ENCODE data around the gene PPP1R18.
"Not testable (repeated sequence)": the region's sequence is repeated elsewhere in the genome, so short reads cannot be mapped to it uniquely, and the experiment has no call there.

Gene PPP1R18

DNA sequence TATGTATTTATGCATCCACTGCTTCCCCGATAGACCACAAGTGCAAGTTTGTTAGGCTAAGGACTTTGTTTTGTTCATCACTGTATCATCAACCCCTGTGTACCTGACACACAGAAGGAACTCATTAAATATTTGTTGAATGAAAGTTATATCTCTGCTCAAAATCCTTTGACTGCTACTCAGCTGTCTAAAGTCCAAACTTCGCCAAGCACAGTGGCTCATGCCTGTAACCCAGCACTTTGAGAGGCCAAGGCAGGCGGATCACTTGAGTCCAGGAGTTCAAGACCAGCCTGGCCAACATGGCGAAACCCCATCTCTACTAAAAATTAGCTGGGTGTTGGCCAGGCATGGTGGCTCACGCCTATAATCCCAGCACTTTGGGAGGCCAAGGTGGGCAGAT lies 28.5 kb downstream of the PPP1R18 start:
- FAIRE-seq: not testable (repeated sequence)

DNA sequence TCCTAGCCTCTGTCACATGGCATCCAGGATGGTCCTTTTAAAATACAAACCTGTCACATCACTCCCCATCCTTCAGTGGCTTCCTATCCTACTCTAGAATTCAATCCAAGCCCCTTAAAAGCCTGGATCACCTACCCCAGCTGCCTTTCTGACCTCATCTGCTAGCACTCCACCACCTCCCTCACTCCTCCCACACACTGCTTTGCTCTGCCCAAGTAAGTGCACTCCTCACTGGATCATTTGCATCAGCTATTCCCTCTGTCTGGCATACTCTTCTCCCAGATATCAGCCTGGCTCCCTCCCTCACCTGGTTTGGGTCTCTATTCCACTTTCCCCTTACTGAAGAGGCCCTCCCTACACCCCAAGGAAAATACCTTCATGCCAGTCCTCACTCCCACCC lies 29.0 kb downstream of the PPP1R18 start:
- no peak for FAIRE-seq

DNA sequence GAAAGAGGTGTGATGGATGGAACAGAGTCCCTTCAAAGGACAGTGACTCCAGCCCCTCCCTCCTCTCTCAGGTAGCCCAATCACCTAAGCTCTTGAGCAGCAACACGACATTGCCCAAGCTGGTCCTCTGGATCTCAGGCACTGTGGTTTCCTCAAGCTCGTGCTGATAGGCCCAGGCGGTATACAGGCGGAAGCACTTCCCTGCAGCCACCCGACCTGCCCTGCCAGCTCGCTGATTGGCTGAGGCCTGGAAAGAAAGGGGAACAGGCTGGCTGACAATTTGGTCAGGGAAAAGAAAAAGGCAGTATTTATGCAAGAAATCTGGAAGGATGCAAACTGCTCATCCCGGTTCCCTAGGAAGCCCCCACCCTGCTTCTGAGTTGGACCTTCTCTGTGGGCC lies 29.9 kb downstream of the PPP1R18 start:
- no peak for FAIRE-seq

DNA sequence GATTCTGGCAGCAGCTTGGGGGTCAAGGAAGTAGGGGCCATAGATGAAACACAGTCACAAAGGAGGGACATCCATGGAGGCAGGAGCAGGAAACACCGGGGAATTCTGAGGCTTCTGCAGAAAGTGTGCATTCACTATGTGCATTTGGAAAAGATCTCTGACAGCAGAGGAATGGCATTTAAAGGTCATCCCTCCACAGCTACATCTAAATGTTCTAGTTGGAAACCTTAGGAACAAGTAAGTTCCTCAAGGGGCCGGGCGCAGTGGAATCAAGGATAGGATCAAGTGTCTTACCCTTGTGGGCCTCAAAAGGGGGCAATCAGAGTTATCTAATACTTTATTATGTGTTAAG lies 30.7 kb downstream of the PPP1R18 start:
- FAIRE-seq: no peak

DNA sequence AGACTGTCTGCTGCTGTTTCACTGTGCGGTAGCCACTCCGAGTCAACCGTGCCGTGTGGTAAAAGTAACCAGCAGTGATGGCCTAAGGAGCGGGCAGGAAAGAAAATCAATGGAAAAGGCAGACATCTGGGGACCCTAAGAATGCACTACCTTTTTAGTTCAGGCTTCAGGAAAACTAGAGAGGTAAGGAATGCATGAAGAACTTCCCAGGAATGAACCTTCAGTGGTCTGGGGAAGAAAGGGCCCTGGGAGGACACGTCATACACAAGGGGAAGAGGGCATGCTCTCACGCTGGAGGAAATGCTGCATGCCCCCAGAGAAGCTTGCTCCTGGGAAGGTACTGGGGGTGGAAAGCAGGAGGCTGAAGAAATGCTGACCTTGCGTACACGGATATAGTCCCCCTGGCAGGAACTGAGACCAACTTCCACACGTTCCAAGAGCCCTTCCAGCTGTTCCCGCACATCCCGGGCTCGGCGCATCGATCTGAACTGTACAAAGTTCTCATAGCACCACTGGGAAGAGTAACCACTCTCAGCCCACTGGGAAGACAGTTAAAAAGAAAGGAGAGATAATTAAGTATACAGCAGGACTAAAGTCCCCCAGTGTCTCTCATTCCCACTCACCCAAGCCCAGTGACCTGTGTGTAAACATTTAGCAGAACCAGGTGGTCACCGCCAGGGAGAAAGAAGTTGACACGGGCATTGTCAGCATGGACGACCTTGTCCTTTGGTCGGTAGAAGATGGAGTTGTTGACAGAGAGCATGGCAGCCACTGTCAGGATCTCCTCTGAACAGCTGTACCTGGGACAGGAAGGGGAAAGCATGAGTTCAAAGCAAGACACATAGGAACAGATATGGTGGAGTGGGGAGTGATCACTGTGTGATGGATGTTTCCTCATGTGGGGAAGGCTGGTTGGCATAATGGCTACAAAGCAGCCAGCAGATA lies 31.4 kb downstream of the PPP1R18 start:
- FAIRE-seq: no peak

DNA sequence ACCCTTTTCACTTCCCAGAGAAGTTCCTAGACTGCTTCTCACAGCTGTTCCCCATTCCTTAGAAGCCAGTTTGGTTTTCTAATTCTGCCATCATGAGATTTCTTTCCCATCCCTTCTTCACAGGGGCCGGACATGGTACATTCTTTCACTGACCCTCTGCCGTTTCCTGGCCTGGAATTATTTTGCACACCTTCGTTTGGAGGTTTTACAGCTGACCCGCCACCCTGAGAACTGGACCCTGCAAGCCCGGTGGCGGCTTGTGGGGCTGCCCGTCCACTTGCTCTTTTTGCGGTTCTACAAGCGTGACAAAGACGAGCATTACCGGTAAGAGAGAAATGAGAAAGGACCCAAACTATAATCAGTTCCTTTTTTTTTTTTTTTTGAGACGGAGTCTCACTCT lies 35.3 kb downstream of the PPP1R18 start:
- FAIRE-seq: no peak

DNA sequence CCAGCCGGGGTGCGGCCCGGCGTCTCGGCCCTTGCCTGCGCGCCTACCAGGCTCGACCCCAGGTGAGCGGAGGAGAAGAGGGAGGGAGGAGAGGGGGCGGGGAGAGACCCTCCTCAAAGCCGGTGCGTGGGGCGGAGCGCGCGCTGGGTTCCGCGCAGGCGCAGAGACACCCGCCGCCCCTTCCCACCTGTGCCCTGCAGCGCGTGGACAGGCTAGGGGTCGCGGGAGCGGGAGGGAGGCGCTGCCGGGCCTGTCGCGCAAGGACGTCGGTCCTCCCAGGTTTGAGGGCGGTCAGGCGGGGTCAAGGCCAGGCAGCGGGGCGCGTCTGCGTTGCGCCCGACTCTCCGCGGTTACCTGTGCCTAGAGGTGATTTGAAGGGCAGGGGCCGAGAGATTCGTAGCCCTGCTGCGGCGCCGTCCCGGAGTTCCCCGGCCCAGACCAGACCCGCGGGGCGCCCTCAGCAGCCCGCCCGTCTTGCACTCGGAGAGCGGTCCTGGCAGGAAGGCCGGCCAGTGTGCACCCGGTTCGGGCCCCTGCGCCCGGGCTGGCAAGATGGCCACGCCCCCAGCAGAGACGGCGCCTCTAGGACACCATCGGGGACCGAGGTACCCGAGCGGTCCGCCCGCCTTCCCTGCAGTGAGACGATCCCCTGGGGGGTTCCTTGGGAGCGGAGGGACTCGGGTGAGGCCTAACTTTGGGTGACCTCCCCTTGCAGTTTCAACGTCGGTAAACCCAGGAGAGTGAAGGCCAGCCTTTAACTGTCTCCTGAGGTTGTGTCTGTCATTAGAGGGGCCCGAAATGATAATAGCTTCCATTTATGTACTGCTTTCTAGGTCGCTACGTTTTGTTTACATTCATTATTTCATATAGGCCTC lies 39.0 kb downstream of the PPP1R18 start:
- FAIRE-seq: no peak

DNA sequence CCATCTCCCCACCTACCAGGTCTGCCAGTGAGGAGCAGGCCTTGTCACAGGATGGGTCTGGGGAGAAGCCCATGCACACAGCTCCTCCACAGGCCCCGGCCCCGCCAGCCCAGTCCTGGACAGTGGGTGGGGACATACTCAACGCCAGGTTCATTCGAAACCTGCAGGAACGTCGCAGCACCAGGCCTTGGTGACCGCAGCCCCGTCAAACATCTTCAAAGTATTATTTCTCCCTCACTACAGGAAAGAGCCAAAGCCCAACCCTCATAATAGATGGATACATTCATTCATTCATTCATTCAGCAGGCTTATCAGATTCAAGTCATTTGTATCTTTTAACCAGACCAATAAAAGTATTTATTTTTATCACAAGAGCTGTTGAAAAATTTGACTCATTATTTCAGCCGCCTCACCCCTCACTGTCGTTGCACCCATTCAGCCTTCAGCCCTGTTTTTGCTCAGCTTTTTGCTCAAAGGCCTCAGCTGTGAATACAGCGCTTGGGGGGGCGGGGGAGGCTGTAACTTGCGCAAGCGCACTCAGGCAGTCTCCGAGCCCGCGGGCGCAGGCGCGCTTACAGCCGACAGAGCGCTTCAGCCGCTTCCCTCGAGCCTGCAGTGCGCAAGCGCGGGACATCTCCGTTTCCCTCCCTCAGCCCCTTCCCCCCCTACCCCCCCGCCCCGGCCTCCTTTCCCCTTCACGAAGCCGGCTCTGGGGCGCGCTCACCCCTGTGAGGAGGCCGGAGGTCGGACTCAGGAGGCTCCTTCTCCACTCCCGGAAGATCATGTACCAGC lies 39.8 kb downstream of the PPP1R18 start, which contains the start of gene C6orf136:
Gene C6orf136 (plus strand): TSS at position 684 of the 792 bp plus-strand sequence. CDS start 99 bp downstream, at position 783.
- no peak for FAIRE-seq

DNA sequence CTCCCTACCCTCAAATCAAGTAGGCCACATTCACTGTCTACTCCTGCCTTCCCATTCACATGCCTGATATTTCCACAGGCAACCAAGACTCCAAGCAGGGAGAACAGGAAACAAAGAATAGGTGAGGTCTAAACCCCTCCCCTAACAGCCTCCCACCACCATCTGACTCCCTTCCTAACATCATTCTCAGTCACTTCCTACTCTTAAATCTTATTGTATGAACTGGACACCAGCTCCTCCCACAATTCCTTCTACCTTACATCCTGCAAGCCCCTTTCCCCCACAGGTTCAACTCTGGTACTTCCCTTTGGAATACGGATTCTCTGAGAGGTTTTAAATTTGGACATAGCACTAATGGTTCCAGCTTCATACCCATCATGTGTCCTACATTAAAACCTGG lies 40.5 kb downstream of the PPP1R18 start:
- FAIRE-seq: no peak

DNA sequence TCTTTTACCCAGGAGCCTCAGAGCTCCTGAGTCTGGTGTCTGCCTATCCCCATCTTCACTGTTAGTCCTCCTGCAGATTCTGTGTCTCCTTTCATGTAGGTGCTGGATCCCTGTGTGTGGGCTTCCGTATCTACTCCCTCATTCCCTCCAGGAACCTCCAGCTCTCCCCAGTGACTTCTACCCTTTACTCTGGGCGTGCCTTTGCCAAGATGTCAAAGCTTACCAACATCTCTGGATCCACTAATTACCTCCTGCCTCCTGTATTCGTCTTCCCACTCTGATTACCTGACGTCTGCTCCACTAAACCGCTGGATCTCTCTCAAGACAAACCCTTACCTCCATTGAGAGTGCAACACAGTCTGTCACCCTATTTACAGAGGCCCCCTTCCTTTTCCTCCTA lies 41.7 kb downstream of the PPP1R18 start:
- FAIRE-seq: no peak

DNA sequence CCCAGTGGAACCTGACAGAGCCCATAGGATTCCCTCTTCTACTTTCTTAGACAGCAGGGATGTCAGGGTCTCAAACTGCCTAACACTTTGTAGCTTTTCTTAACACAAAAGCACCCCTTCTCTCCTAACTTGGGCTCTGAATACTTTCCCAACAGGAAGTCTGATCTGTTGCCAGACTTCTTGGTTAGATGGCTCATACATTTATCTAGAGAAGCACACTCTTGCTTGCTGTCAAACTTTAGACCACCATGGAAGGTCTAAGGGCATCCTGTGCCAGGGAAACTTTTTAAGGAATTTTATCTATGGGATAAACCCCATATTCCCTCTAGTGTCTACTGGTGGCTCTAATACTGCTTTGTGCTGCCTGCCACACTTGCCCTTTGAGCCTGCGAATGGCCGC lies 42.8 kb downstream of the PPP1R18 start:
- FAIRE-seq: no peak

DNA sequence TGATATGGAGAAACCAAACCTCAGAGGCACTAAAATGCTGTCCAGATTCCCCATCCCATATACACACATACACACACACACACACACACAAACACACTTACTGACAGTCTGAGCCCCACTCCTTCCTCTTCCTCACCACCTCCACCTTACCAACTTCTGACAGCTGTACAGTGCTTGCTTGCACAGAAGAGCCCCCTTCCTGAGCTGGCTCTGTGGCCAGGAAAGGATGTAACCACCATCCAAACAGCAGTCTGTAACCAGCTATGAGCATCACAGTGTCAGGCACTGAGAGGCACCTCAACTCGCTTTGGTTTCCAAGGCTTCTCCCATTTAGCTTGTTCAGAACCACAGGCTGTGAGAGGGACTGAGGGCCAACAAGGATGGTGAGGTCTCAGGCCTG lies 45.4 kb downstream of the PPP1R18 start:
- FAIRE-seq: no peak

DNA sequence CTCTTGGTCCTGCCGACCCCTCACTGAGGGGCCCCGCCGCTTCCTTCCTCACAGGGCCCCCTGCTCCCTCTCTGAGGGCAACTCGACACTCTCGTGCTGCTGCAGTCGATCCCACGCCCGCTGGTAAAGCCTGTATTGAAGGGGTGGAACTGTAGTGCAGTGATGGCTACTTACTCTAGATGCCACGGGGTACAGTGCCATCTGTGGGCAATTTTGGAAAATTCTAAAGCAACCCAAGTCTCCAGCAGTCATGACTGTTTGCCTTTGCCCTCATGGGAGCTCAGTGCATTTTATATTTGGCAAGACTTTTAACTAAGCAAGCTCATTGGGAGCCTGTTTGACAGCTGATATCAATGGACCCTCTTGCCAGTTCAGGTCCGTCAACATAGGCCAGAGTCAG lies 46.0 kb downstream of the PPP1R18 start:
- no peak for FAIRE-seq

DNA sequence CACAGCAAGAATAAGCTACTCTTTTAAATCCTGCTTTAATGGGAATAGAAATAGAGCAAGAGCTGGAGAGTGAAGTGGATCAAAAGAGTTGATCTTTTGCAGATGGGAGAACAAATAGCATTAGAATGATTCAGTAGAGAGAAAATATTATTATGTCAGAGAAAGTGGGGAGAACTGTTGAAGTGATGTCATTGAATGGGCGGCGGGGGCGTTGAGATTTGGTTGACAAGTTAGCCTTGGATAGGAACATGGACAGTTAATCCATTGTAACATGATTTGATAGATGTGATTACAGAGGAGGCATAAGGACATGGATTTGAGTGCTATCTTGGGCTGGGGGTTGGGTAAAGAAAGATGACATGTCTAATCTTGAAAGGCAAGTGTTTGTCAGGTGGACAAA lies 50.6 kb downstream of the PPP1R18 start:
- FAIRE-seq: no peak

DNA sequence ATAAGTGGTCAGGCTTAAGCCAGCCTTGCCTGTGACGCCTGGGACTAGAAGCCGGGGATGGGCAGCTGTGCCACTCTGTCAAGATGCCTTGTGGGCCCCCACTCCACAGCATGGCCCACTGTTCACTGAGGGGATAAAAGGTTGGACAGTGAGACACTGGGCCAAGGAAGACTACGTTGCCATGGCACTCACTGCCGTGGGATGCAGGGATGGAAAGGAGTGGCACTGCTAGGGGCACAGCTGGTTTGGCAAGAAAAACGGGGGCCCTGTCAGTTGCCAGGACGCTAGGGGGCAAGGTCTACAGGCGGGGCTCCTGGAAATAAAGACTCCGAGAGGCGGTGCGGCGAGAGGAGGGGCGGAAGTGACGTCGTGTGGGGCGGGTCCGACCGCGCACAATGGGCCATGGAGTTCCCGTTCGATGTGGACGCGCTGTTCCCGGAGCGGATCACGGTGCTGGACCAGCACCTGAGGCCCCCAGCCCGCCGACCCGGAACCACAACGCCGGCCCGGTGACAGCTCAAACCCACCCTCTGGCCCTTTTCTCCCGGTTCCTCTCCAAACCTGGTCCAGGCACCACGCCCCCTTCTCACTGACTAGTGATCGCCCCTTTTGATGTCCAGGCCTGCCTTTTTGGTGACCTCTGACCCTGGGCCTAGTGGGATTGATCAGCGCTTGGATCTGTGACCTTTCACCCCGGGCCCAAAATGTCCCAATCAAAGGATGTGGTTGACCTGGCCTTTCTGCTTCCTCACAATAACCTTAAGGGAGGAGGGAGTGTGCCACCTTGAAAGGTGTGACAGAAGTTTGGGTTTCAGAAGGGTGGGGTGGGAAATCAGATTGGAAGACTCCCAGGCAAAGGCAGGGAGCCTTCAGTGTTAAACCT lies 59.7 kb downstream of the PPP1R18 start, which contains the start of gene ATAT1:
Gene ATAT1 (plus strand): TSS at position 391 of the 883 bp plus-strand sequence.
- no peak for FAIRE-seq
